Stimulated activated naive B cell treated with anti-CD40 and anti-IgM and Interleukin-4, amounts not matched to agents 10 μg/mL and 1 μg/mL and 100 μg/mL, for 72 hours (primary cell): Measurements from ENCODE around the gene CDH6.

Source experiments
- ATAC-seq, 2 donors: fragments of 150-1000 bp; cut with Tn5 transposase; replicated peaks; 2 replicates each; pipeline ENCODE4 v1.10.0; 2021; ENCODE audit warnings: moderate library complexity in 1 of 2
- DNase-seq: peaks from one replicate; pipeline ENCODE4 v3.0.0; 2021
- H3K27ac Mint-ChIP-seq: one replicate; pipeline ENCODE4 v1.8.0; 2022; ENCODE audit warnings: mild to moderate bottlenecking, mixed read lengths
- H3K27me3 Mint-ChIP-seq, 2 donors: one replicate each; pipeline ENCODE4 v1.8.0; 2022; ENCODE audit warnings: mixed read lengths in 2 of 2
- H3K36me3 Mint-ChIP-seq, 2 donors: one replicate each; pipeline ENCODE4 v1.8.0; 2022; ENCODE audit warnings: mixed read lengths in 2 of 2, mild to moderate bottlenecking in 1 of 2
- H3K4me1 Mint-ChIP-seq, 2 donors: one replicate each; pipeline ENCODE4 v1.8.0; 2022; ENCODE audit warnings: mixed read lengths in 2 of 2, mild to moderate bottlenecking in 1 of 2
- H3K4me3 Mint-ChIP-seq, 2 donors: one replicate each; pipeline ENCODE4 v1.8.0; 2022; ENCODE audit warnings: mild to moderate bottlenecking in 2 of 2, mixed read lengths in 2 of 2, moderate library complexity in 1 of 2
- H3K9me3 Mint-ChIP-seq, 2 donors: one replicate each; pipeline ENCODE4 v1.8.0; 2022; ENCODE audit warnings: mixed read lengths in 2 of 2, mild to moderate bottlenecking in 1 of 2

Gene CDH6

DNA sequence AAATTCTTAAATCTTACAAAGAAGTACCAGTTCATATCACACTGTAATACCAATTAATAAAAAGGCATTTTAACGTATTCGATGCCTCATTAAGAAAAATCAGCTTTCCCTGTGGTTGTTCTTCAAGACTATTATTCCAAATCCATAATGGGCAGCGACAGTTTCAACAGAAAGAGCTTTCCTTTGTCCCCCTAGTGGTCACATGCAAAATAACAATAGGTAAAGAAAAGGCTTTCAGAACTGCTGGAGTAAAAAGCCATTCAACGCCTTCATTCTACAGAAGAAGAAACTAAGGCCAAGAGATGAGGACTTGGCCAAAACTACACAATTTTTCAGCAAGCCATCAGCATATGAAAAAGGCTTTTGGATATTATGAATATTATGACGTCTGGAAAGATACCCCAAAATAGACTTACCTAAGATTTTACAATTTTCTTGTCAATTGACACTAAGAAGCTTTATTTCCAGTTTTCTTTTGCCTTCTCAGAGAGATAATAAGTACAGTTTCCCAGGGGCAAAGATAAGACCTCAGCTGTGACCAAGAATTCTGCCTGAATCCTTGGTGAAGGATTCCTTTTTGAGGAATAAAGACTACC is 6.7 kb upstream of the CDH6 start:
- Mint-ChIP-seq H3K4me1 (no peaks in the 10 kb centered on the region), H3K36me3 (no peaks in the 10 kb centered on the region), H3K9me3 (peaks cover 0 to 2% of the 10 kb centered on the region in 2 donors), H3K4me3 (no peak overlapping the region), H3K27ac (no peak overlapping the region), H3K27me3 (peaks cover 0 to 10% of the 10 kb centered on the region in 2 donors)
- DNase-seq (no peak), ATAC-seq (no peak)

DNA sequence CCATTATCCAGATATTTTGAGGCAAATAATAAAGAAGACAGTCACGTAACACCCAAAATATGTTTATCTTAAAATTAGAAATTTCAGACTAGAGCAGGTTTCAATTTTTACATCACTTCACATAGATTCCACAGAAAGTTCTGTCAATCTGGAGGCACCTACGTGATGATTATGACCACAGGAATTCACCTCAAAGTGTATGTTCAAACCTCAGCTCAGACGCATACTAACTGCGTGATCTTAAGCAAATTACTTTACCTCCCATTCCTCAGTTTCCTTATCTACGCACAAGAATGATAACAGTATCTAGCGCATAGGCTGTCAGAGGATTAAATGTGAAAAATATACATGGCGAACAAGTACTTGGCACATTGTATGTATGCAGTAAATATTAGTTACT is 5.9 kb upstream of the CDH6 start:
- no peaks in the 10 kb centered on the region for H3K4me1 Mint-ChIP-seq
- peaks cover 0 to 2% of the 10 kb centered on the region in 2 donors for H3K9me3 Mint-ChIP-seq

DNA sequence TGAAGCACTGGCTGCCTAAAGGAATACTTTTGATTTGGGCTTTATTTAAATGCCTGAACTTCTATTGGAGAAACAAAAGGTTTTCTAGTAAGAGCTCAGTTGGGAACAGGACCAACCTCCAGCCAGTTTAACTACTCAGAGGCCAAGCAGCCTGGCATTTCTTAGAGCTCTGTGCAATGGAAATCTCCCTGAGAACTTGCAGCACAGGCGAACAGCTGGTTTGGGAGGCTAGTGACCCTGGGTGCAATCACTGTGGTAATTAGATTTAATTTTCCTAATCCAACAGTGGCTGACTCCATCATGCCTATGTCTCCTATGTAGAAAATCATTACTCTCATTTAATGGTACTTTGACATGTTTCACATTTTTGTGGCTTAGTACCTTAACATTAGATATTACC is 1.0 kb upstream of the CDH6 start:
- Mint-ChIP-seq H3K27ac (no peak overlapping the region), H3K27me3 (peaks cover 25 to 49% of the 10 kb centered on the region in 2 donors), H3K4me3 (no peak overlapping the region), H3K4me1 (peaks cover 2 to 9% of the 10 kb centered on the region in 2 donors), H3K9me3 (peaks cover 0 to 2% of the 10 kb centered on the region in 2 donors), H3K36me3 (no peaks in the 10 kb centered on the region)
- DNase-seq: no peak
- ATAC-seq: no peak

More for the DNA sequence above, 5.9 kb upstream of the CDH6 start:
- Mint-ChIP-seq H3K4me3 (no peak overlapping the region), H3K27ac (no peak overlapping the region), H3K27me3 (peaks cover under 1 to 18% of the 10 kb centered on the region in 2 donors), H3K36me3 (no peaks in the 10 kb centered on the region)
- ATAC-seq (no peak), DNase-seq (no peak)

DNA sequence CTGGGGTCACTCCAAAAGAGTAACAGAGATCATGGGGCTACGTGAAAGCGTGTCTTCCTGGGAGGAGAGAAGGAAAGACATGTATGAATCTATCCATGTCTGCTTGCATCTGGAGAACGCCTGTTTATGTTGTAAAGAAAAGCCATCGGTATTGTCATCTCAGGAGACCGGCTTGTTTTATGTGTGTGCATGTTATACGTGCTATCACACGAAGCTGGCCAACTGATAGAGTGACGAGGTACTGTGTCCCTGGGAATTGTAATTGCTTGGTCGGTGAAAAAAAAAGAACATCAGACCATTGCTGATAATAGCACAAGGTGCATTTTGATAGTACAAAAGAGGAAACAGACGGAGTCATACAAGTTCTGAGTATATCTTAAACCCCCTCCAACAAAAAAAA is 370 bp upstream of the CDH6 start:
- Mint-ChIP-seq H3K27ac (no peak overlapping the region), H3K4me3 (peak overlapping the region in 1 of 2 donors; percentile 5), H3K9me3 (peaks cover 0 to 2% of the 10 kb centered on the region in 2 donors), H3K36me3 (no peaks in the 10 kb centered on the region), H3K27me3 (peaks cover 25 to 49% of the 10 kb centered on the region in 2 donors), H3K4me1 (peaks cover 2 to 9% of the 10 kb centered on the region in 2 donors)
- ATAC-seq (no peak), DNase-seq (no peak)

DNA sequence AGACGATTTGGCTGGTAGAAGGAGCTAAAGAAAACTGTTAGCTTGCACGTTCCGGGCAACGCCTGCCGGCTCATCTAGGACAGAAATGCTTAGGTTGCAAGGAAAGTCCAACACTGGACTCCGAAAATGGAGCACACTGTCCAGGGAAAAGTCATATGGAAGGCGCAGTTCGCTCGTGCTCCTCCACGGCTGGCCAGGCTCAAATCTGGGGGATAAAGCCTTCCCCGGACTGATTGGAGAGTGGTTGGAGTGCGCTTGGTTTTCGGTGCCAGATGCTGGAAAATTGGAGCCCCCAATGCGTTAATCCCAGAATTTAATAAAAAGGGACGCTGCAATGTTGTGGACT is 955 bp downstream of the CDH6 start:
- H3K27ac Mint-ChIP-seq: no peak overlapping the region
- ATAC-seq (no peak), DNase-seq (no peak)
- H3K4me1 Mint-ChIP-seq: peaks cover 2 to 9% of the 10 kb centered on the region in 2 donors
- no peak overlapping the region for H3K4me3 Mint-ChIP-seq
- peaks cover 25 to 49% of the 10 kb centered on the region in 2 donors for H3K27me3 Mint-ChIP-seq
- H3K36me3 Mint-ChIP-seq: no peaks in the 10 kb centered on the region
- no peaks in the 10 kb centered on the region for H3K9me3 Mint-ChIP-seq

DNA sequence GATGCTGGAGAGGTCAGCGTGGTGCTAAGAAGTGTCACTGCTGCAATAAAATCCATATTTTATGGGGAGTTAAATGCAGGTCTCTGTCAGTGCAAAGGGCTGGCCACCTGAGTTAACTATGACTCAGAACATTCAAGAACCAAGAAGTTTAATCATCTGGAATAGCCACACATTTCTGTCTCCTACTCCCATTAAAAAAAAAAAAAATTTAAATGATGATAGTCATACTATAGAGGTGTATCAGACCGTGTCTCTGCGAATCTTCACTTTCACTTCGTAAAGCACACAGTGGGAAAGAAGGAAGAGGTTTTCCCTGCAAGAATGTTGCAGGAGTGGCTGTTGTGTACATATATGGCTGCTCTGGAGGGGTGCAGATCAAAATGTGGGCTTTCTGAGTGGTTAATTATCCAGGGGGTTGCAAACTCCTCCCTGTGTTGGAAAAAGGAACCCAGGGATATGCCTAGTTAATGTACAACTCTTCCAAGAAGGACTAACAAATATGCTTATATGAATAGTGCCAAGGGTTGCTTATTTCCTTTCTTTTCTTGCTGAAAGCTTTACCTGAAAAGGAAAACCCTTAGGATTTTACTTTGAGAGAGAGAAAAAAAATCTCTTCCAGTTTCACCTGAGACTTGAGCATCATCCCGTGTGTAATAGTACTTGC is 1.5 kb downstream of the CDH6 start:
- Mint-ChIP-seq H3K36me3 (no peaks in the 10 kb centered on the region), H3K4me3 (no peak overlapping the region), H3K4me1 (peaks cover 2 to 9% of the 10 kb centered on the region in 2 donors), H3K27me3 (peaks cover 25 to 49% of the 10 kb centered on the region in 2 donors), H3K9me3 (no peaks in the 10 kb centered on the region), H3K27ac (no peak overlapping the region)
- ATAC-seq (no peak), DNase-seq (no peak)

DNA sequence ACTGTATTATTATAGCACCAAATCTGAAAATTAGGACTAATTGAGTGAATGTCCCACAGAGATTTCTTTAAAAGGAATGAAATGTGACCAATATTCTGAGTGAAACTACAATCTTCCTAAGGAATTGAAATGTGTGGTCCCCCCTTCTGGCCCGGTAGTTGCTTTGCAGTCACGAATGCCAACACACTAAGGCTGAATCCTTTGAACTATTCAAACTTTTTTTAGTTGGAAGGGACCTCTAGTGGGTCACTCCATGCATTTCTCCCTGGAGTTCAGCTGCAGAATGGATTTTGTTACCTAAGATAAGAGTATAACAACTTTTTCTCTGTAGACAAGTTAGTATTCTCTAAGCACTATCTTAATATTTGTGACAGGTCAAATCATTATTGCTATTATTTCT is 2.8 kb downstream of the CDH6 start:
- no peaks in the 10 kb centered on the region for H3K9me3 Mint-ChIP-seq
- ATAC-seq (no peak), DNase-seq (no peak)
- no peak overlapping the region for H3K27ac Mint-ChIP-seq
- no peaks in the 10 kb centered on the region for H3K36me3 Mint-ChIP-seq
- H3K27me3 Mint-ChIP-seq: peaks cover 25 to 44% of the 10 kb centered on the region in 2 donors
- H3K4me1 Mint-ChIP-seq: peaks cover 2 to 9% of the 10 kb centered on the region in 2 donors
- no peak overlapping the region for H3K4me3 Mint-ChIP-seq

DNA sequence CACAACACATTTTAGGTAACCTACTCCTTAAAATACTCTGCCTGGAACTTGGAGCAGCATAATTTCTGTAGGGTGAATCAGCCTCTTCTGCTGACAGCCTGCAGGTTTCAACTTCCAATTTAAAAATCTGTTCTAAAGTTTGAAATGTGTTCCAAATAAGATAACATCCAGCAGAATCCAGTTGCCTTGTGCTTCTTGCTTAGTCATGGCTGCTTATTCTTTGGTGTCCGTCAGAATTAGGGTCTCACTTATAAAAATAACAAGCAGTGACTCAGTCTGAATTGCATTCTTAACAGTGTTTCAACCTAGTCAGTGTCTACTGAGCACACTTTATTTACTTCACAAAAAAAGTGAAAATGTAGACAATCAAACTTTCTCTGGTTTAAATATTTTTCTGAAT is 3.7 kb downstream of the CDH6 start:
- no peaks in the 10 kb centered on the region for H3K9me3 Mint-ChIP-seq
- H3K27ac Mint-ChIP-seq: no peak overlapping the region
- H3K27me3 Mint-ChIP-seq: peaks cover 25 to 40% of the 10 kb centered on the region in 2 donors
- no peak overlapping the region for H3K4me3 Mint-ChIP-seq
- peaks cover 2 to 9% of the 10 kb centered on the region in 2 donors for H3K4me1 Mint-ChIP-seq
- no peaks in the 10 kb centered on the region for H3K36me3 Mint-ChIP-seq
- ATAC-seq (no peak), DNase-seq (no peak)

DNA sequence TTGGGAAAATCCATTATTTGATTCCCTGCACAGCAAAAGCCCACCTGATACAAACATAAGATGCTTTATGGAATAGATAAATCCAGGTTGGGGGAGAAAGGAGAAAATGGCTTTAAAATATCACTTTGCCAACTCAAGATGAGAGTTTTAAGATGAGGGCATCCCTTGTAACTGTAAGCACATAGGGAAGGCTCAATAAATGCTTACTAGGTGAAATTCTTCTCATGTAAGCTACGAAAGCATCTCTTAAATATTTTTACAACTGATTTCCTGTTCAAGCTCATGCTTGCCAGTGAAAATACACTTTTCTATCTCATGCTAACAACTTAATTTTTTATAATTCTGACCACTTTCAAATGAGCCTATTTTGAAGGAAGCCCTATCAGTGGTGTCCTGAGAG is 11.5 kb downstream of the CDH6 start:
- Mint-ChIP-seq H3K9me3 (no peaks in the 10 kb centered on the region), H3K4me3 (no peak overlapping the region), H3K36me3 (no peaks in the 10 kb centered on the region), H3K4me1 (no peaks in the 10 kb centered on the region), H3K27ac (no peak overlapping the region), H3K27me3 (no peaks in the 10 kb centered on the region)
- DNase-seq: no peak
- no peak for ATAC-seq

DNA sequence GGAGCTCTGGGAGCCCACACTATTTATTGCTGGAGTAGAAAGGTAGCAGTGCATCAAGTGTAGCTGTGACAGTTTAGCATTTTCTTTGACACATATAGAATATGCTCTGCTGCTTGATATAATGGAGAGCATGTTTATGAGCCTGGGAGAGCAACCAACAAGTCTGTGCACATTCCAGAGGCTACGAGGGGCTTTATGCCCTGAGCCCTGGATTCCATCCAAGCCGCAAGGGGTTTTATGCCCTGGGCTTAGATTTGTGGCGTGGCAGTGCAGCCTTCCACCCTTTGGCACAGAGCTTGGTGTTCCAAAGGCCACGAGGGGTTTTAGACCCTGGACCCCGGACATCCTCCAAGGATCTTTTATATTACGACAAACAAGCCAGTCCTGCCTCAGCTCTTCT is 14.6 kb downstream of the CDH6 start:
- ATAC-seq (no peak), DNase-seq (no peak)
- Mint-ChIP-seq H3K27me3 (no peaks in the 10 kb centered on the region), H3K27ac (no peak overlapping the region), H3K9me3 (no peaks in the 10 kb centered on the region), H3K36me3 (no peaks in the 10 kb centered on the region), H3K4me3 (no peak overlapping the region), H3K4me1 (no peaks in the 10 kb centered on the region)

DNA sequence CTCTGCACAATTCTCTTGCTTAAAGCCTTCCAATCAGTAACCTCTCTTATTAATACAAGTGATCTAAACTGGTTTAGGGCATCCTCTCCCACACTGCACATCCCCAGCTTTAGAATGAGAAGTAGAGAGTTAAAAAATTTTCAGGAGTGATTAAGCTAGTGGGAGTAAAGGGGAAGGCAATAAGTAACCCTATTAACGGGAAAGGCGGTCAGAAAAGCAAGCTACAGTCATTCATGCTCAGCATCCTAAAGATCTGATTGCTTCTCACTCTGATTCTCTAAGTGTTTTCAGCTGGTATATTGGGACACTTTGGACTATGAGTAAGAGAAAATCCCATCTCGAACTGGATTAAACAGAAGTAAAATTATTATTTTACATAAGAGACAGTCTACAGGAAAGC is 15.8 kb downstream of the CDH6 start:
- Mint-ChIP-seq H3K36me3 (no peaks in the 10 kb centered on the region), H3K27me3 (no peaks in the 10 kb centered on the region), H3K4me1 (no peaks in the 10 kb centered on the region), H3K9me3 (no peaks in the 10 kb centered on the region), H3K4me3 (no peak overlapping the region), H3K27ac (no peak overlapping the region)
- DNase-seq (no peak), ATAC-seq (no peak)

DNA sequence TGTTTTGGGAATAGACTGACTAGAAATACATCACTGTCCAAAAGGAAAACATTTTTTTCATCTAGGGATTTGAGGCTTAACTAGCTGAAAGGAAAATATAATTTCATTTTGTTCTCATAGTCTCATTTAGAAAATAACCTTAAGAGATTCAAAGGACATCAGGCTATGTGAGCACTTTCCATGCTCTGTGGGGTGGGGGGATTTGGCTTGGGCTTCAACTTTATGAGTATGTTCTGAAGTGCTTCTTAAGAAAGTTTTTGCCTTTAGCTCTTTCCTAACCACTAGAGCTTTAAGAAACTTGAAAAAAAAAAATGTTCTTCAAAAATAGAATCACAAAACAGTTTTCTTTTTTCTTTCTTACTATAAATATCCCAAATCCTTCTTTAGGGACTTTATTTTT is 17.6 kb downstream of the CDH6 start:
- H3K27ac Mint-ChIP-seq: no peak overlapping the region
- H3K4me1 Mint-ChIP-seq: no peaks in the 10 kb centered on the region
- no peaks in the 10 kb centered on the region for H3K36me3 Mint-ChIP-seq
- H3K27me3 Mint-ChIP-seq: no peaks in the 10 kb centered on the region
- ATAC-seq (no peak), DNase-seq (no peak)
- H3K4me3 Mint-ChIP-seq: no peak overlapping the region
- H3K9me3 Mint-ChIP-seq: no peaks in the 10 kb centered on the region

DNA sequence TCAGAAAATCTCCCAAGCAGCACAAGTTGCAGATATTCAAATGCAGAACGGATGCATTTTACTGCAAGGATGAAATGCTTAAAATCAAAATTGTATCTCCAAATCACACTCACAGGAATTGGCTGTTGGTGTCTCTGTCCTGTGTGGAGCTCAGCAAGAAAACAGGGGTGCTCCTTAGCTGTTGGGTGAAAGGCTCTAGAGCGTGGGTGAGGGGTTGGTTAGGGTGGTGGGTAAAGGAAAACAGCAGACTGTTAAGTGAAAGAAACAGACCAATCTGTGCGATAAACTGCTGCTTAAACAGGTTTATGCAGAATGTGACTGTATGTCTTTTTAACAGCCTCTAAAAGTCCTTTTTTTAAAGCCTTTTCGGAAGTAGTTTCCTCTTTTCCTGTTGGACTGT is 19.8 kb downstream of the CDH6 start:
- H3K36me3 Mint-ChIP-seq: no peaks in the 10 kb centered on the region
- no peak for ATAC-seq

DNA sequence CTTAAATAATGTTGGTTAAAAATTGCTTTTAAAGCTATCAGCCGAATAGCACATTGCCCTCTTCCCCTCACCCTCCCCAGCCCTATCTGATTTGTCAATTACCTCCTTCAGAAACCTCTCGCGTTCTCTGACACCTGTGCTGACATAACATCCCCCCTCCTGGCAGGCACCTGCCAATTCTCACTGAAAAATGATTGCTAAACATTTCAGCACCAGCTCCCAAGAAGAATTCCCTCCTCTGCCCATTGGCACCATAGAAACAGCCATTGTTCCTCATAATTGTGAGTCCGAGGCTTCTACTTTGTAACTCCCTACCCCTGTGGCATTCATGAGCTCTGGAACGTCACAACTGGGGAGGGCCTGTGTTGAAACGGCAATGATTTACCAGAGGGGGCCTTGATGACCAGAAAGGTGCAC is 20.2 kb downstream of the CDH6 start:
- peak in 1 of 2 donors; percentile 21 for ATAC-seq
- H3K4me3 Mint-ChIP-seq: no peak overlapping the region
- H3K9me3 Mint-ChIP-seq: no peaks in the 10 kb centered on the region
- no peaks in the 10 kb centered on the region for H3K4me1 Mint-ChIP-seq
- no peak overlapping the region for H3K27ac Mint-ChIP-seq
- no peak for DNase-seq
- no peaks in the 10 kb centered on the region for H3K27me3 Mint-ChIP-seq
- no peaks in the 10 kb centered on the region for H3K36me3 Mint-ChIP-seq

More for the DNA sequence above, 19.8 kb downstream of the CDH6 start:
- no peak overlapping the region for H3K27ac Mint-ChIP-seq
- no peaks in the 10 kb centered on the region for H3K9me3 Mint-ChIP-seq
- no peaks in the 10 kb centered on the region for H3K4me1 Mint-ChIP-seq
- DNase-seq: no peak
- H3K4me3 Mint-ChIP-seq: no peak overlapping the region
- no peaks in the 10 kb centered on the region for H3K27me3 Mint-ChIP-seq

DNA sequence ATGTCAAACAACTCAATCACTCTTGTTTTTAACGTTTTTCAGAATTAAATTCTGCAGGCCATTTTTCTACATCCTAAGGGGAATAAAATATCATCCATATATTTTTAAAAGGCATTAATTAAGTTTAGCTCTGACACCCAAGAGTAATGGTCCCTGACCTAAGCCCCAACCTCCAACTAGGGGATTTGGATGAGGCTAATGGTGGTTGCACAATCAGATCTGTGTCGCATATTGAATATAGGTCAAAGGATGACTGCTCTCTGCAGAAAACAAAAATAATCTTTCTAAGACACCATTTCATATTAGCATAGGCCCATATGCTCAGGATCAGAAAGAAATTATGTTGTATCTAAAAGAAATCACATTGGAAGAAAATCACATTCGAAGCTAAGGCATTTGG is 20.7 kb downstream of the CDH6 start:
- Mint-ChIP-seq H3K4me1 (no peaks in the 10 kb centered on the region), H3K4me3 (no peak overlapping the region), H3K27ac (no peak overlapping the region), H3K9me3 (no peaks in the 10 kb centered on the region), H3K27me3 (no peaks in the 10 kb centered on the region), H3K36me3 (no peaks in the 10 kb centered on the region)
- no peak for ATAC-seq
- no peak for DNase-seq
